ENCODE measurements around the gene RHBDL2.

GRCh38 chr1:38938722-38939260 lies 2.8 kb downstream of the RHBDL2 start:
- TF ChIP-seq REST (IDR thresholded peaks at IDR 0.05; ENCODE audit: insufficient read depth in 1 of 2, low read depth in 2 of 2, low read length in 2 of 2) (no peak), POLR2AphosphoS5 (IDR thresholded peaks at IDR 0.05; ENCODE audit: low read depth, low read length) (no peak), TAF1 (IDR thresholded peaks at IDR 0.05; ENCODE audit: borderline replicate concordance, insufficient read depth, low read length) (no peak), SIN3A (IDR thresholded peaks at IDR 0.05; ENCODE audit: borderline replicate concordance, insufficient read depth, low read length) (no peak)

All from PFSK-1 (cell line).